K562 (cell line): ENCODE measurements around the gene TP63. TPM values are rescaled to one million over a fixed set of nuclear protein-coding genes. Genes with fewer than 3 reads are reported as not detected.
"Not testable (repeated sequence)": the region's sequence is repeated elsewhere in the genome, so short reads cannot be mapped to it uniquely, and the experiment has no call there.

Experiments used
- ATAC-seq: fragments of 200-7000 bp; cut with Tn5 transposase; 3 replicates; pipeline ENCODE4 v1.9.1; 2020; ENCODE audit warnings: moderate library complexity
- BruUV-seq: library from RNA; stranded (reverse); fragments of 400-500 nt; replicated peaks from 2 replicates; lab custom pipeline; 2021; lab: Mats Ljungman, UMichigan
- CTCF ChIA-PET: fragments of 300-600 bp; formaldehyde crosslinking; extraction: SDS; loops from one replicate; lab custom pipeline; 2021; ENCODE audit warnings: low intra/inter-chr PET ratio; lab: Yijun Ruan, JAX
- POLR2A ChIA-PET: fragments of 300-600, 350-650 bp; sonication (Branson Sonifier 250); formaldehyde crosslinking; extraction: SDS; loops from one replicate; lab custom pipeline; 2021; ENCODE audit warnings: antibody characterized with exemption, inconsistent platforms; lab: Yijun Ruan, JAX
- DNase-seq, 4 experiments: peaks; one replicate each; pipeline versions ENCODE4 v3.0.0 to v3.0.0-alpha.2; 2011 to 2018; ENCODE audit warnings: low spot score in 3 of 4, mixed read lengths in 3 of 4; ENCODE audit errors: extremely low read depth in 1 of 4
- FAIRE-seq: peaks from 2 replicates; lab custom pipeline; 2011; peaks lifted over from hg19 to GRCh38; lab: Jason Lieb, UNC
- H2AFZ ChIP-seq: 2 replicates; pipeline ENCODE4 v1.6.0; 2011; ENCODE audit warnings: low read depth, low read length, control low read depth, inconsistent platforms
- H3K27ac ChIP-seq: fragments of 200-600 bp; 3 replicates; pipeline ENCODE4 v1.8.0; 2011; ENCODE audit warnings: low read depth, mild to moderate bottlenecking, control low read depth, inconsistent platforms, low read length, moderate library complexity, mixed read lengths; ENCODE audit errors: extremely low read depth
- H3K27me3 ChIP-seq, 2 experiments: fragments of 300-600 bp in 1 of 2; 2 replicates in 1 of 2; 3 replicates in 1 of 2; pipeline versions ENCODE4 v1.6.0 to v1.8.0; 2011; ENCODE audit warnings: inconsistent platforms in 2 of 2, low read length in 2 of 2, mild to moderate bottlenecking in 1 of 2, mixed read lengths in 1 of 2, moderate library complexity in 1 of 2; ENCODE audit not compliant: control insufficient read depth in 2 of 2, insufficient read depth in 2 of 2
- H3K36me3 ChIP-seq: fragments of 300-600 bp; 3 replicates; pipeline ENCODE4 v1.8.0; 2011; ENCODE audit warnings: mild to moderate bottlenecking, low read length, inconsistent platforms; ENCODE audit not compliant: control insufficient read depth, insufficient read depth
- H3K4me1 ChIP-seq, 2 experiments: fragments of 200-600 bp in 1 of 2; replicated peaks in 1 of 2; 2 replicates in 1 of 2; 3 replicates in 1 of 2; pipeline versions ENCODE4 v1.5.1 to v1.8.0; 2011; ENCODE audit warnings: inconsistent platforms in 2 of 2, low read length in 2 of 2, mild to moderate bottlenecking in 1 of 2, mixed read lengths in 1 of 2, moderate library complexity in 1 of 2; ENCODE audit not compliant: control insufficient read depth in 2 of 2, insufficient read depth in 2 of 2
- H3K4me2 ChIP-seq: 2 replicates; pipeline ENCODE4 v1.6.1; 2011; ENCODE audit warnings: low read length, control low read depth, inconsistent platforms, mixed read lengths; ENCODE audit not compliant: insufficient read depth
- H3K4me3 ChIP-seq: fragments of 200-600 bp; sonication (generic), shearing (Covaris generic); 2 replicates; pipeline ENCODE4 v1.5.1; 2016; ENCODE audit warnings: control low read depth, inconsistent platforms
- H3K79me2 ChIP-seq: fragments of 200-600 bp; 3 replicates; pipeline ENCODE4 v1.8.0; 2011; ENCODE audit warnings: low read length, inconsistent platforms; ENCODE audit not compliant: control insufficient read depth, insufficient read depth
- H3K9ac ChIP-seq, 2 experiments: 2 replicates each; pipeline versions ENCODE4 v1.6.0 to v1.6.1; 2011; ENCODE audit warnings: low read depth in 2 of 2, low read length in 2 of 2, control low read depth in 1 of 2, inconsistent platforms in 1 of 2, mild to moderate bottlenecking in 1 of 2, mixed read lengths in 1 of 2; ENCODE audit not compliant: insufficient read depth in 1 of 2
- H3K9me1 ChIP-seq: one replicate; pipeline ENCODE4 v1.6.0; 2011; ENCODE audit warnings: inconsistent platforms, mild to moderate bottlenecking, low read length, moderate library complexity; ENCODE audit not compliant: control insufficient read depth, insufficient read depth
- H3K9me3 ChIP-seq: replicated peaks from 2 replicates; pipeline ENCODE4 v1.5.1; 2011; ENCODE audit warnings: low read depth, low read length, inconsistent platforms; ENCODE audit not compliant: control insufficient read depth, insufficient read depth
- H4K20me1 ChIP-seq: replicated peaks from 2 replicates; pipeline ENCODE4 v1.6.1; 2011; ENCODE audit warnings: low read length, inconsistent platforms, mixed read lengths; ENCODE audit not compliant: control insufficient read depth, insufficient read depth
- C11orf30 ChIP-seq: fragments of 450-650 bp; IDR thresholded peaks from 2 replicates; pipeline ENCODE4 v1.6.1; 2016; ENCODE audit warnings: low read depth, mild to moderate bottlenecking
- ELF1 ChIP-seq: fragments of 200-800 bp; sonication (Bioruptor generic); IDR thresholded peaks from 2 replicates; pipeline ENCODE4 v1.6.1; 2016; ENCODE audit warnings: missing genetic modification characterization, missing compliant biosample characterization
- HDAC8 ChIP-seq: fragments of 450-650 bp; IDR thresholded peaks from 2 replicates; pipeline ENCODE4 v1.6.1; 2016; ENCODE audit warnings: mild to moderate bottlenecking, missing genetic modification characterization, moderate library complexity, missing compliant biosample characterization
- HMG20A ChIP-seq: fragments of 450-650 bp; formaldehyde crosslinking; conservative IDR thresholded peaks from 2 replicates; pipeline ENCODE4 v1.4.0; 2020; ENCODE audit warnings: mild to moderate bottlenecking, mixed read lengths
- HNRNPL ChIP-seq: fragments of 200-400 bp; formaldehyde crosslinking; IDR thresholded peaks from 2 replicates; pipeline ENCODE4 v1.6.1; 2017; ENCODE audit warnings: low read depth, mild to moderate bottlenecking, low read length
- POLR2A ChIP-seq: fragments of 450-650 bp; conservative IDR thresholded peaks from 2 replicates; pipeline ENCODE4 v1.6.1; 2016
- POLR2G ChIP-seq: fragments of 200-400 bp; formaldehyde crosslinking; IDR thresholded peaks from 2 replicates; pipeline ENCODE4 v1.6.1; 2017; ENCODE audit warnings: low read depth, mild to moderate bottlenecking, antibody characterized with exemption, low read length, moderate library complexity
- RBFOX2 ChIP-seq: fragments of 200-400 bp; formaldehyde crosslinking; IDR thresholded peaks from 2 replicates; pipeline ENCODE4 v1.6.1; 2017; ENCODE audit warnings: low read depth, mild to moderate bottlenecking, low read length, moderate library complexity
- SREBF2 ChIP-seq: sonication (generic); formaldehyde crosslinking; IDR thresholded peaks from 2 replicates; pipeline ENCODE4 v1.4.0; 2020; ENCODE audit warnings: mild to moderate bottlenecking, missing genetic modification reagents
- TARDBP ChIP-seq: fragments of 450-650 bp; IDR thresholded peaks from 2 replicates; pipeline ENCODE4 v1.6.1; 2016
- ZBTB17 ChIP-seq: fragments of 450-650 bp; formaldehyde crosslinking; IDR thresholded peaks from 2 replicates; pipeline ENCODE4 v1.4.0; 2020; ENCODE audit warnings: mild to moderate bottlenecking
- ZNF217 ChIP-seq: sonication (generic); formaldehyde crosslinking; IDR thresholded peaks from 2 replicates; pipeline ENCODE4 v1.8.0; 2022; ENCODE audit warnings: mild to moderate bottlenecking, missing genetic modification reagents
- ZNF316 ChIP-seq: fragments of 450-650 bp; IDR thresholded peaks from 2 replicates; pipeline ENCODE4 v1.6.1; 2016
- WGBS: fragments of 100-300 bp; shearing (Covaris generic); methylation state at CpG from one replicate; pipeline ENCODE4 v1.1.6; 2016; ENCODE audit warnings: low coverage, mixed read lengths; ENCODE audit not compliant: insufficient coverage; ENCODE audit errors: missing lambda C conversion rate; 5-methylcytosine and 5-hydroxymethylcytosine counted together
- in situ Hi-C: fragments of 300-500 bp; cut with MboI; formaldehyde crosslinking; loops from 4 replicates; pipeline ENCODE4 v1.15.0; 2018; ENCODE audit warnings: inconsistent platforms, mixed read lengths
- intact Hi-C: fragments of 100-400 bp; cut with micrococcal nuclease; formaldehyde crosslinking; loops from 2 replicates; pipeline ENCODE4 v1.14.2; 2022
- polyA plus RNA-seq, 8 experiments: library from polyadenylated mRNA; depleted of rRNA in 4 of 8; stranded (reverse) in 5 of 8; unstranded in 3 of 8; fragments of >200 nt; fragmentation: Nextera tagmentation in 2 of 8; fragmentation: Illumina TruSeq in 1 of 8; extraction: Ambion mirVana in 2 of 8; extraction: Trizol in 1 of 8; gene quantifications; 2 replicates each; pipeline versions ENCODE4 v1.2.1 to v1.2.3, GENCODE V29; 2011 to 2014; ENCODE audit warnings: inconsistent platforms in 1 of 8, missing spikeins in 1 of 8
- total RNA-seq, 7 experiments: library from RNA; depleted of rRNA in 6 of 7; stranded (reverse); fragments of >200 nt in 6 of 7; fragmentation: Illumina TruSeq in 2 of 7; extraction: Trizol in 2 of 7; gene quantifications; 2 replicates each; pipeline versions ENCODE4 v1.2.1 to v1.2.3, GENCODE V29; 2011 to 2021; ENCODE audit warnings: low replicate concordance in 1 of 7
- TF ChIP-seq, protein P1 (sequence below): IDR thresholded peaks from 2 replicates; pipeline ENCODE4 v1.6.1; 2014; ENCODE audit warnings: antibody characterized with exemption

The TP63 gene
- total and polyA plus RNA-seq, 9 of the 15 experiments (the other 6 are each of a cell fraction or from before 2014, with no cell fraction given), result 0.32 to 1.4 (median 0.50) TPM

GRCh38 chr3:189596078-189596979, 34.9 kb upstream of the TP63 start:
- H3K9me1 ChIP-seq, BruUV-seq, H3K9me3 ChIP-seq, H3K36me3 ChIP-seq, H3K27me3 ChIP-seq, FAIRE-seq, CTCF ChIA-PET, H3K27ac ChIP-seq, H4K20me1 ChIP-seq, H3K4me3 ChIP-seq, ATAC-seq, H3K4me1 ChIP-seq, intact Hi-C loops, H2AFZ ChIP-seq, in situ Hi-C loops, H3K79me2 ChIP-seq, H3K4me2 ChIP-seq, POLR2A ChIA-PET, H3K9ac ChIP-seq: not testable (repeated sequence)
- DNase-seq, result peak in 1 of 4 experiments; percentile 14
- peak; percentile 54 for TF ChIP-seq POLR2G
- peak; percentile 65 for TF ChIP-seq POLR2A
- peak; percentile 42; the same call in 1 of the 2 replicates for TF ChIP-seq RBFOX2
- 0 out of 2 replicates have a peak, but pooled peaks have one; percentile 24 for TF ChIP-seq ELF1 (tag)
- WGBS, result 5% methylated on average over 18 of the region's 45 CpGs

DNA sequence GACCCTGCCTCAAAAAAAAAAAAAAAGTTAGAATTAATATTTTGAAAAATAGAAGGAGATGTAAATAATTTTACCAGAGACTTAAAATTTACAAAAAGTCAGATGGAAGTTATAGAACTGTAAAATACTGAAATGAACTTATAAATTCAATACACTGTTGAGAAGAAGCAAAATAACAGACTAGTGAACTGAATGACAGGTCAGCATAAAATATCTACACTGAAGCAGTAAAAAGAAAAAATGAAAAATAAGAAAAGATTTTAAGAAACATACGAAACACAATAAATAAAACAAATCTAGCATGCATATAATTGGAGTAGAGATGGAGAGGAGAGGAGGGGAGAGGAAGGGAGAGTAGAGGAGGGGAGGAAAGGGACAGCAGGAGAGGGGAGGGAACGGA, 33.3 kb upstream of the TP63 start:
- POLR2A ChIA-PET, result no interaction called here
- Histone ChIP-seq H3K27me3 (no peaks in the 10 kb centered on the region), H3K4me3 (no peak overlapping the region), H3K9me3 (no peaks in the 10 kb centered on the region), H3K79me2 (no peaks in the 10 kb centered on the region), H3K9me1 (no peaks in the 10 kb centered on the region), H2AFZ (no peak overlapping the region), H3K27ac (no peak overlapping the region), H3K9ac (no peak overlapping the region), H3K4me1 (no peaks in the 10 kb centered on the region), H4K20me1 (no peaks in the 10 kb centered on the region), H3K36me3 (no peaks in the 10 kb centered on the region), H3K4me2 (no peak overlapping the region)
- intact Hi-C loops, result no loop called here
- no peak for FAIRE-seq
- no peak for DNase-seq
- in situ Hi-C loops, result no loop called here
- no peak for ATAC-seq
- 0% methylated on average over 1 of the region's 2 CpGs for WGBS
- no TSS peak for BruUV-seq
- CTCF ChIA-PET, result no interaction called here
- no peak for TF ChIP-seq SREBF2 (CRISPR knock-in tag)
- peak; percentile 76 for TF ChIP-seq ZNF316
- TF ChIP-seq ZNF217 (CRISPR knock-in tag), result no peak
- TF ChIP-seq HNRNPL, result no peak
- TF ChIP-seq TARDBP, result no peak
- TF ChIP-seq C11orf30, result peak; percentile 42; the same call in 1 of the 2 replicates
- no peak for TF ChIP-seq HMG20A
- TF ChIP-seq ZBTB17 (CRISPR knock-in tag), result no peak
- TF ChIP-seq, protein P1, sequence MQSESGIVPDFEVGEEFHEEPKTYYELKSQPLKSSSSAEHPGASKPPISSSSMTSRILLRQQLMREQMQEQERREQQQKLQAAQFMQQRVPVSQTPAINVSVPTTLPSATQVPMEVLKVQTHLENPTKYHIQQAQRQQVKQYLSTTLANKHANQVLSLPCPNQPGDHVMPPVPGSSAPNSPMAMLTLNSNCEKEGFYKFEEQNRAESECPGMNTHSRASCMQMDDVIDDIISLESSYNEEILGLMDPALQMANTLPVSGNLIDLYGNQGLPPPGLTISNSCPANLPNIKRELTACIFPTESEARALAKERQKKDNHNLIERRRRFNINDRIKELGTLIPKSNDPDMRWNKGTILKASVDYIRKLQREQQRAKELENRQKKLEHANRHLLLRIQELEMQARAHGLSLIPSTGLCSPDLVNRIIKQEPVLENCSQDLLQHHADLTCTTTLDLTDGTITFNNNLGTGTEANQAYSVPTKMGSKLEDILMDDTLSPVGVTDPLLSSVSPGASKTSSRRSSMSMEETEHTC, result no peak
- no peak for TF ChIP-seq HDAC8 (tag)
